ENCODE measurements around the gene POMGNT1. TPM values are rescaled to one million over a fixed set of nuclear protein-coding genes. Genes with fewer than 3 reads are reported as not detected.

POMGNT1 gene
- total RNA-seq, 1 donor from 2014 or later, result 28.5 TPM

DNA sequence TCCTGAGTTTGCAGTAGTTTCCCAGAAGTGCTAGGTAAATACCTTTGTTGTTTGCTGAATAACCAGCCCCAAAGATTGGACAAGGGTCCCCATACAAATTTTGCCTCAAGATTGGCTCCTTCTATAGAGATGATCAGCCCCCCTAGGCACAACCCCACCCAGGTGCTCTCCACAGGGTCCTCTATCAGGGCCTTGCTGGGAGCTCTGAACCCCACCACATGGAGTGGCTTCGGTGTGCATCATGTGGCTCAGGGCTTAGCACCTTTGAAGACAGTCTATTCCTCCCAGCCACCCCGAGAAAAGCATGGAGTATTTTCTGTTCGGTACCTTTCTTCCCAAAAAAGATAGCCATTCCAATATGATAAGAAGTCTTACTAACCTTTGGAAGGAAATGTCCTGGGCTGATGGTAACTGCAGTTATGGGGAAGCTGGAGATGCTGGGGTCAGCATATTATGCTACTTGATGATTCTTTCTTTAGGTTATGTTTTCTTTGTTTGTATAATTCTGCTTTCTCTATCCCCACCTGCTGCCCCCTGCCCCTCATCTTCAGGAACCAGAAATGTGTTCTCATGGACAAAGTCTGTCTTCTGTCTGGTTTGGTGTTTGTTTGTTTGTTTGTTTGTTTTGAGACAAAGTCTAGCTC is 28.3 kb downstream of the POMGNT1 start:
- H3K27me3 ChIP-seq, result no peaks in the 10 kb centered on the region
- TF ChIP-seq POLR2A (IDR thresholded peaks at IDR 0.05) (no peak), POLR2AphosphoS5 (IDR thresholded peaks at IDR 0.05; ENCODE audit: insufficient read depth in 1 of 2, low read depth in 1 of 2) (no peak)
- TF ChIP-seq, protein P1, sequence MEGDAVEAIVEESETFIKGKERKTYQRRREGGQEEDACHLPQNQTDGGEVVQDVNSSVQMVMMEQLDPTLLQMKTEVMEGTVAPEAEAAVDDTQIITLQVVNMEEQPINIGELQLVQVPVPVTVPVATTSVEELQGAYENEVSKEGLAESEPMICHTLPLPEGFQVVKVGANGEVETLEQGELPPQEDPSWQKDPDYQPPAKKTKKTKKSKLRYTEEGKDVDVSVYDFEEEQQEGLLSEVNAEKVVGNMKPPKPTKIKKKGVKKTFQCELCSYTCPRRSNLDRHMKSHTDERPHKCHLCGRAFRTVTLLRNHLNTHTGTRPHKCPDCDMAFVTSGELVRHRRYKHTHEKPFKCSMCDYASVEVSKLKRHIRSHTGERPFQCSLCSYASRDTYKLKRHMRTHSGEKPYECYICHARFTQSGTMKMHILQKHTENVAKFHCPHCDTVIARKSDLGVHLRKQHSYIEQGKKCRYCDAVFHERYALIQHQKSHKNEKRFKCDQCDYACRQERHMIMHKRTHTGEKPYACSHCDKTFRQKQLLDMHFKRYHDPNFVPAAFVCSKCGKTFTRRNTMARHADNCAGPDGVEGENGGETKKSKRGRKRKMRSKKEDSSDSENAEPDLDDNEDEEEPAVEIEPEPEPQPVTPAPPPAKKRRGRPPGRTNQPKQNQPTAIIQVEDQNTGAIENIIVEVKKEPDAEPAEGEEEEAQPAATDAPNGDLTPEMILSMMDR (IDR thresholded peaks at IDR 0.05), result no peak
- no peaks in the 10 kb centered on the region for H3K9me3 ChIP-seq
- no peak for DNase-seq (ENCODE audit: extremely low spot score in 2 of 2)
- no peak overlapping the region for H3K4me3 ChIP-seq
- H3K36me3 ChIP-seq, result no peaks in the 10 kb centered on the region
- no peak overlapping the region for H3K27ac ChIP-seq
- peaks cover 53% of the 10 kb centered on the region for H3K4me1 ChIP-seq
- intact Hi-C loops (cut with DNase I), result no loop called here

DNA sequence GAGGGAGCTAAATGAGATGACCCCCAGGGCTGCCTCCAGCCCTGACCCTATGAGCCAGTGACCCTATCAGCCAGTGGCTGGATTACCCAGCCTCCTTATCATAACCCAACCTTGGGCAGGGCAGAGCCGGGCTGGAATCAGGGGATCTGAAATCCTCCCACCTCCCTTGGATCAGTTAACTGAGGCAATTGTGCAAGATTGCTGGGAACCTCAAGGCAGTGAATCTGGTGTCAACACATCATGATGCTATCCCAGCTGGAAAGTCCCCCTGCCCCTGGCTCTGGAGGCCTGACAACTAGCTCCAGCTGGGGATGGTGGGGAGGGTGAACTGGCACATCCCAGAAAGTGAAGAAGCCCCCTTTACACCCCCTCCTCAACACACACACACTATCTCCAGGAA is 29.8 kb downstream of the POMGNT1 start:
- no peaks in the 10 kb centered on the region for H3K27me3 ChIP-seq
- H3K4me1 ChIP-seq, result peaks cover 38% of the 10 kb centered on the region
- TF ChIP-seq POLR2A (IDR thresholded peaks at IDR 0.05), result no peak
- TF ChIP-seq, protein P1 (IDR thresholded peaks at IDR 0.05), result no peak
- TF ChIP-seq POLR2AphosphoS5 (IDR thresholded peaks at IDR 0.05; ENCODE audit: insufficient read depth in 1 of 2, low read depth in 1 of 2), result no peak
- no peaks in the 10 kb centered on the region for H3K9me3 ChIP-seq
- no peak overlapping the region for H3K4me3 ChIP-seq
- no peak overlapping the region for H3K27ac ChIP-seq
- no peak for DNase-seq (ENCODE audit: extremely low spot score in 2 of 2)
- intact Hi-C loops (cut with DNase I), result no loop called here
- no peaks in the 10 kb centered on the region for H3K36me3 ChIP-seq

DNA sequence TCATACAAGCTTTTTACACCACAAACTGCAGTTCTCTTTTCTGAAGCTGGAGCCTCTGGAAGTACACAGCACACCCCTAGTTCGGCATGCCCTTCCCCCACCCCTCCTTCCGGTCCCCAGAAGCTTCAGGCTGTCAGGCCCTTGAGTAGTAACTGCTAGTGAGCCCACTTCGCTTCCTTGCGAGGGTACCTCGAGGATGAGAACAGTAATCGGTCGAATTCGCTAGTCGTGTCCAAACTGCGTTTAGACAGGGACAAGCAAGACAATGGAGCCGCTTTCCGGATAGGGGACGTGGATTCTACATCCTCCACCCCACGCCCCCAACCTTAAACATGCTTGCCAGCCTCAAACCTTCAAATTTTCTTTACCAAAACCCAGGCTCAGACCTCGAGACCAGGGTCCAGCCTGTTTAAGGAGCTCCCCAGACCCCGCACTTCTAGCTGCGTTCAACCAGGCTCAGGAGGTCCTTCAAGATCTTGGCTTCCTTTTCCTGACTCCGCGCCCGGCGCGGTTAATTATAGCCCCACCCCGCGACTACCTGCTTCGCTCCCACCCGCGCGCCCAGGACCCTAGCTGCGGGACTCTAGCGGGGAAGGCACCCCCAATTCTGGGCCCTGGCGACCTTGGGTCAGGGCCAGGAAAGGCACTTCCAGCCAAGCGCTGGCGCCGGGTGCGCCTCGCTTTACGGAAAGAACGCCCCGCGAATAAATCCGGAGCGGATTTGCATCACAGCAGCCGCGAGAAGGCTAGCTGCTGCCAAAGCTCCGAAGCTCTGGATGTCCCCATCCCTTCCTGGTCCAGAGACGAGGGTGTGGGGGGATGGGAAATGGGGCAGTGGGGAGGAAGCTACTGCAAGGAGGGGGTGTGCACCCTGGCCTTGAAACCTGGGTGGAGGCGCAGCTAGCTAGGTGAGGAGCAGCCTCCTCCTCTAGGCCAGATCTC is 31.4 kb downstream of the POMGNT1 start:
- peak overlapping the region; percentile 45 for H3K4me3 ChIP-seq
- intact Hi-C loops (cut with DNase I), result no loop called here
- DNase-seq (ENCODE audit: extremely low spot score in 2 of 2), result no peak
- TF ChIP-seq POLR2AphosphoS5 (IDR thresholded peaks at IDR 0.05; ENCODE audit: insufficient read depth in 1 of 2, low read depth in 1 of 2), result peak; percentile 52 to 67
- TF ChIP-seq, protein P1 (IDR thresholded peaks at IDR 0.05), result no peak
- TF ChIP-seq POLR2A (IDR thresholded peaks at IDR 0.05), result no peak
- H3K27ac ChIP-seq, result peak overlapping the region; percentile 64
- H3K36me3 ChIP-seq, result no peaks in the 10 kb centered on the region
- no peaks in the 10 kb centered on the region for H3K9me3 ChIP-seq
- peaks cover 23% of the 10 kb centered on the region for H3K4me1 ChIP-seq
- no peaks in the 10 kb centered on the region for H3K27me3 ChIP-seq

DNA sequence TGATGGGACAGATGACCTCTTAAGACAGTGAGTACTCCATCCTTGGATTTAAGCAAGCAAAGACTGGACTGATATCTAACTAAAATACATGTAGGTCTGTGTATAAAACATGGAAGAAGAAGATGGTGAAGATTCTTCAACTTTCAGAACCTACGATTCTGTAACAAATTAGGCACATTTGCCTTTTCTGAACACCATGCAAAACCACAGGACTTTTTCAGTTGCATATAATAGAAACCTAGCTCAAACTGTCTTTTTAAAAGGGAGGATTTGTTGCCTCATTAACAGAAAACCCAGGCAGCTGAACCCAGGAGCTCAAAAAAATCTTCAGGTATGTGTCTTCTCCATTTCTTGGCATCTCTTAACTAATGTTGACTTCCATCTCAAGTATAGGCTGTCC is 38.0 kb downstream of the POMGNT1 start:
- no peaks in the 10 kb centered on the region for H3K4me1 ChIP-seq
- no peaks in the 10 kb centered on the region for H3K27me3 ChIP-seq
- H3K9me3 ChIP-seq, result no peaks in the 10 kb centered on the region
- H3K27ac ChIP-seq, result no peak overlapping the region
- no peak for DNase-seq (ENCODE audit: extremely low spot score in 2 of 2)
- intact Hi-C loops (cut with DNase I), result no loop called here
- H3K36me3 ChIP-seq, result no peaks in the 10 kb centered on the region
- no peak overlapping the region for H3K4me3 ChIP-seq
- TF ChIP-seq POLR2A (IDR thresholded peaks at IDR 0.05) (no peak), POLR2AphosphoS5 (IDR thresholded peaks at IDR 0.05; ENCODE audit: insufficient read depth in 1 of 2, low read depth in 1 of 2) (no peak)
- TF ChIP-seq, protein P1 (IDR thresholded peaks at IDR 0.05), result no peak
